Caco-2 (cell line): ENCODE measurements around the gene PAPPA2. TPM values are rescaled to one million over a fixed set of nuclear protein-coding genes. Genes with fewer than 3 reads are reported as not detected.

Experiments
- BruUV-seq: library from RNA; stranded (reverse); fragments of 400-500 nt; replicated peaks from 2 replicates; lab custom pipeline; 2021; lab: Mats Ljungman, UMichigan
- CTCF ChIA-PET: fragments of 300-600 bp; sonication (Branson Sonifier 250); formaldehyde crosslinking; loops from one replicate; lab custom pipeline; 2022; ENCODE audit warnings: antibody characterized with exemption; lab: Charles Lee
- POLR2A ChIA-PET: fragments of 300-600 bp; sonication (Branson Sonifier 250); formaldehyde crosslinking; loops from one replicate; lab custom pipeline; 2022; ENCODE audit warnings: antibody characterized with exemption; lab: Charles Lee
- DNase-seq, 2 experiments: peaks; one replicate each; pipeline versions ENCODE4 v3.0.0 to v3.0.0-alpha.2; 2020 to 2022
- H3K27me3 ChIP-seq: replicated peaks from 2 replicates; pipeline ENCODE4 v1.6.0; 2011; ENCODE audit warnings: low read length; ENCODE audit not compliant: control insufficient read depth, insufficient read depth
- H3K36me3 ChIP-seq: 2 replicates; pipeline ENCODE4 v1.5.1; 2011; ENCODE audit warnings: low read length; ENCODE audit not compliant: control insufficient read depth, insufficient read depth
- H3K4me1 ChIP-seq: fragments of 250-450 bp; sonication (Bioruptor Pico); 2 replicates; pipeline ENCODE4 v1.5.1; 2020; ENCODE audit warnings: mild to moderate bottlenecking
- H3K4me3 ChIP-seq: 2 replicates; pipeline ENCODE4 v1.5.1; 2011; ENCODE audit warnings: low read depth, mild to moderate bottlenecking, control low read depth, low read length
- H3K9me3 ChIP-seq: fragments of 250-450 bp; sonication (Bioruptor Pico); 2 replicates; pipeline ENCODE4 v1.5.1; 2020; ENCODE audit warnings: mild to moderate bottlenecking, moderate library complexity
- H3K27ac Mint-ChIP-seq: one replicate; pipeline ENCODE4 v1.8.0; 2022; ENCODE audit warnings: mixed read lengths; ENCODE audit not compliant: unreplicated experiment
- H3K27me3 Mint-ChIP-seq: one replicate; pipeline ENCODE4 v1.8.0; 2022; ENCODE audit warnings: mixed read lengths; ENCODE audit not compliant: insufficient read depth, unreplicated experiment
- H3K36me3 Mint-ChIP-seq: one replicate; pipeline ENCODE4 v1.8.0; 2022; ENCODE audit warnings: mild to moderate bottlenecking, mixed read lengths; ENCODE audit not compliant: insufficient read depth, unreplicated experiment
- H3K4me1 Mint-ChIP-seq: one replicate; pipeline ENCODE4 v1.8.0; 2022; ENCODE audit warnings: low read depth, mixed read lengths; ENCODE audit not compliant: unreplicated experiment
- H3K4me3 Mint-ChIP-seq: one replicate; pipeline ENCODE4 v1.8.0; 2022; ENCODE audit warnings: mild to moderate bottlenecking, moderate library complexity, mixed read lengths; ENCODE audit not compliant: unreplicated experiment
- H3K9me3 Mint-ChIP-seq: one replicate; pipeline ENCODE4 v1.8.0; 2022; ENCODE audit warnings: mixed read lengths; ENCODE audit not compliant: unreplicated experiment
- CTCF ChIP-seq, 2 experiments: fragments of 200-600 bp in 1 of 2; IDR thresholded peaks; 1 replicate in 1 of 2; 2 replicates in 1 of 2; pipeline versions ENCODE4 v1.5.1 to v1.8.0; 2011 to 2022; ENCODE audit warnings: antibody characterized with exemption in 1 of 2, control low read depth in 1 of 2, inconsistent platforms in 1 of 2, low read depth in 1 of 2, low read length in 1 of 2, mild to moderate bottlenecking in 1 of 2, moderate library complexity in 1 of 2; ENCODE audit not compliant: insufficient read depth in 1 of 2, severe bottlenecking in 1 of 2, unreplicated experiment in 1 of 2
- intact Hi-C: fragments of 100-400 bp; cut with micrococcal nuclease; formaldehyde crosslinking; loops from one replicate; pipeline ENCODE4 v1.10.0; 2022; ENCODE audit not compliant: unreplicated experiment
- total RNA-seq: library from RNA; stranded (reverse); gene quantifications from 2 replicates; pipeline ENCODE4 v1.2.3, GENCODE V29; 2022

The PAPPA2 gene
- total RNA-seq, 1 experiment from 2014 or later, result 0.18 TPM

- Histone ChIP-seq H3K4me3 (no peak overlapping the region), H3K27me3 (no peaks in the 10 kb centered on the region), H3K4me1 (no peaks in the 10 kb centered on the region), H3K36me3 (no peaks in the 10 kb centered on the region), H3K9me3 (no peaks in the 10 kb centered on the region)
- H3K27ac Mint-ChIP-seq, result no peak overlapping the region
- peaks cover 15% of the 10 kb centered on the region for H3K27me3 Mint-ChIP-seq
- no peaks in the 10 kb centered on the region for H3K4me1 Mint-ChIP-seq
- no peaks in the 10 kb centered on the region for H3K36me3 Mint-ChIP-seq
- DNase-seq, result peak in 1 of 2 experiments; percentile 44
- H3K4me3 Mint-ChIP-seq, result no peak overlapping the region
- peak; percentile 43 to 51 for TF ChIP-seq CTCF (IDR thresholded peaks at IDR 0.05; ENCODE audit: insufficient read depth in 1 of 2, low read depth in 1 of 2, low read length in 1 of 2, severe bottlenecking in 1 of 2, unreplicated experiment in 1 of 2)
- intact Hi-C loops, result loop anchor here (1.0 kb wide), 2 partner anchors 152 to 284 kb away; no protein-coding TSS in a partner anchor
- POLR2A ChIA-PET, result no interaction called here
- CTCF ChIA-PET, result no interaction called here
- BruUV-seq, result no TSS peak
- no peaks in the 10 kb centered on the region for H3K9me3 Mint-ChIP-seq
Measured at GRCh38 chr1:176843352-176844297, 380.6 kb downstream of the PAPPA2 start.

DNA sequence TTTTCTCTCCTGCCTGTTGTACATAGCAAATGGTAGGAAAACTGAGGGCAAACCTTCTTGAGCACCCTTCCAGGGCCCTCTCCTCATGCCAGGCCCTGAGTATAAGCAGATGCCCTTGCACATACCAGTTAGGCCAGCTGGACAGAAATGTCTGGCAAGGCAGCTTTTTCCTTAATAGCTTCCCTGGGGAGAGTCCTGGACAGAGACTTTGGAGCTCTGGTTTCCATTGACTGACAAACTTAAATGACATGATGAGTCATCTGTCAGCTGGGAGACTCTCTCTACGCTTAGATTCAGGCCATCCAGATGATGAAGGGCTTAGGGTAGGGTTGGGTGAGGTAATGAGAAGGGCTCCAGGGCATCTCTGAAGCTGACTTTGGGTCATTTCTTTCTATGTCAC, 384.1 kb downstream of the PAPPA2 start:
- no peaks in the 10 kb centered on the region for H3K27me3 ChIP-seq
- H3K36me3 Mint-ChIP-seq, result no peaks in the 10 kb centered on the region
- H3K4me3 ChIP-seq, result no peak overlapping the region
- no peak overlapping the region for H3K27ac Mint-ChIP-seq
- TF ChIP-seq CTCF (IDR thresholded peaks at IDR 0.05; ENCODE audit: insufficient read depth in 1 of 2, low read depth in 1 of 2, low read length in 1 of 2, severe bottlenecking in 1 of 2, unreplicated experiment in 1 of 2), result no peak
- H3K36me3 ChIP-seq, result no peaks in the 10 kb centered on the region
- BruUV-seq, result no TSS peak
- DNase-seq, result no peak
- intact Hi-C loops, result no loop called here
- no peaks in the 10 kb centered on the region for H3K9me3 Mint-ChIP-seq
- CTCF ChIA-PET, result no interaction called here
- H3K4me3 Mint-ChIP-seq, result no peak overlapping the region
- no peaks in the 10 kb centered on the region for H3K4me1 Mint-ChIP-seq
- no peaks in the 10 kb centered on the region for H3K4me1 ChIP-seq
- peaks cover 21% of the 10 kb centered on the region for H3K27me3 Mint-ChIP-seq
- no peaks in the 10 kb centered on the region for H3K9me3 ChIP-seq
- POLR2A ChIA-PET, result no interaction called here

GRCh38 chr1:176849281-176849680, 386.3 kb downstream of the PAPPA2 start:
- Histone ChIP-seq H3K4me1 (no peaks in the 10 kb centered on the region), H3K4me3 (no peak overlapping the region), H3K36me3 (no peaks in the 10 kb centered on the region), H3K27me3 (no peaks in the 10 kb centered on the region), H3K9me3 (no peaks in the 10 kb centered on the region)
- intact Hi-C loops, result no loop called here
- H3K4me3 Mint-ChIP-seq, result no peak overlapping the region
- no peaks in the 10 kb centered on the region for H3K4me1 Mint-ChIP-seq
- BruUV-seq, result no TSS peak
- ChIA-PET POLR2A (no interaction called here), CTCF (no interaction called here)
- no peaks in the 10 kb centered on the region for H3K36me3 Mint-ChIP-seq
- DNase-seq, result no peak
- H3K27ac Mint-ChIP-seq, result no peak overlapping the region
- TF ChIP-seq CTCF (IDR thresholded peaks at IDR 0.05; ENCODE audit: insufficient read depth in 1 of 2, low read depth in 1 of 2, low read length in 1 of 2, severe bottlenecking in 1 of 2, unreplicated experiment in 1 of 2), result no peak
- peaks cover 24% of the 10 kb centered on the region for H3K27me3 Mint-ChIP-seq
- H3K9me3 Mint-ChIP-seq, result no peaks in the 10 kb centered on the region
